NCI-H2107 treated with DMSO at 0.1 percent for 48 hours (cell line): Measurements from ENCODE around the gene BTBD9.
"Not testable (repeated sequence)": the region's sequence is repeated elsewhere in the genome, so short reads cannot be mapped to it uniquely, and the experiment has no call there.

Source experiments
- DNase-seq: peaks from one replicate; lab custom pipeline; 2025; ENCODE audit not compliant: unreplicated experiment; lab: John Stamatoyannopoulos, UW

BTBD9 gene

GRCh38 chr6:38350942-38351341 lies 288.8 kb downstream of the BTBD9 start:
- no peak for DNase-seq

- no peak for DNase-seq
Observed at GRCh38 chr6:38350220-38350619, 289.5 kb downstream of the BTBD9 start.

GRCh38 chr6:38349795-38350194 lies 289.9 kb downstream of the BTBD9 start:
- DNase-seq, result no peak

- no peak for DNase-seq
Observed at GRCh38 chr6:38349221-38349620, 290.5 kb downstream of the BTBD9 start.

DNA sequence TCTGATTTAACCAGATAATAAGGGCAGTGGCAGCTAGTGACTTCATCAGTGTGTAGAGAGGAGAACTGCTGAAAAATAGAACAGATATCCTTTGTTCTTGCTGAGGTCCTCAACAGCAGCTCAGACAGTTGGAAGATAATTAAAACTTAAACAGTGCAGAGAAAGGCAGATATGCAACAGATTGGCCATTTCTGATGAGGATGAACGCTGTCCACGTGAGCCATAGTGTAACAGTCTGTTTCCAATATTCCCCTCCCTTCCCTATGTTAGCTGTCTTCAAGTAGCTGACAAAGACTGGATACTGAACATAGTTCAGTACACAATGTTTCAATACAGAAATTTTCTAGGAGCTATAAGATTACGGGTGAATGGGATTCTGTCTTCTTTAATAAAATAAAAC lies 291.4 kb downstream of the BTBD9 start:
- DNase-seq, result no peak

GRCh38 chr6:38347829-38348228 lies 291.9 kb downstream of the BTBD9 start:
- DNase-seq, result not testable (repeated sequence)

- peak; percentile 9 for DNase-seq
Observed at GRCh38 chr6:38346291-38347079, 293.2 kb downstream of the BTBD9 start.

- DNase-seq, result no peak
Observed at GRCh38 chr6:38345586-38345985, 294.1 kb downstream of the BTBD9 start.

DNA sequence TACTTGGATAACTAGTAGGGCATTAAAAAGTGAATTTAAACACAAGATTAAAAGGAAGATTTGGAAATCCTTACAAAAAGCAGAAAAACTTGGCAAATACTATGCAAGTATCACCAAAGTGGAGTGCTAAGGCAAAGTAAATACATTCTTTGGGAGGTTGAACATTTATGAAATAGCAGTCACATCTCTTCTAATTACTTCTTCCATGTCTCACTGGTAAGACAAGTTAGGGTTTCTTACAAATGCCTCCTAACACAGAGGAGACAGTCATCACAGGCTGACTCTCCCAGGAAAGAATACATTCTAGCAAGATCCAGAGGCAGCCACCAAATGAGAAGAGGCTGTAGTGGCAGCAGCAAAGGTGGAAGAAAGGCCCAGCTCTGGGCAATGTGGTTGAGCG lies 298.2 kb downstream of the BTBD9 start:
- DNase-seq, result no peak

DNA sequence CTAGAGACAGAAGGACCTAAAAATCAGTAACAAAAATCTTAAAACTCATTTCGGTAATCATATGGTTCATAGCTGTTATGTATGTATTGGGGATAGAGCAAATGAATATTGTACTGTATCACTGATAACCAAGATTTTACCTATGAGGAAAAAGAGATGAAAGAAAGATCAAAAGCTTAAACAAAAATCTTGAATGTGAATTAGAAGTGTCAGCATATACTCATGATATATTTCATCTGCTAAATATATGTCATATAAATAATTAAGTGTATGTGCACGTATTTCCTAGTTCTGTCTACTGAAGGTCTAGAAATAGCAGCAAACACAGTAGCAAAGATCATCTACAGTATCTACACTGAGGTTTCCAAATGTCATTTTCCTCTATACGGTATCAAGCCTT lies 299.8 kb downstream of the BTBD9 start:
- no peak for DNase-seq

DNA sequence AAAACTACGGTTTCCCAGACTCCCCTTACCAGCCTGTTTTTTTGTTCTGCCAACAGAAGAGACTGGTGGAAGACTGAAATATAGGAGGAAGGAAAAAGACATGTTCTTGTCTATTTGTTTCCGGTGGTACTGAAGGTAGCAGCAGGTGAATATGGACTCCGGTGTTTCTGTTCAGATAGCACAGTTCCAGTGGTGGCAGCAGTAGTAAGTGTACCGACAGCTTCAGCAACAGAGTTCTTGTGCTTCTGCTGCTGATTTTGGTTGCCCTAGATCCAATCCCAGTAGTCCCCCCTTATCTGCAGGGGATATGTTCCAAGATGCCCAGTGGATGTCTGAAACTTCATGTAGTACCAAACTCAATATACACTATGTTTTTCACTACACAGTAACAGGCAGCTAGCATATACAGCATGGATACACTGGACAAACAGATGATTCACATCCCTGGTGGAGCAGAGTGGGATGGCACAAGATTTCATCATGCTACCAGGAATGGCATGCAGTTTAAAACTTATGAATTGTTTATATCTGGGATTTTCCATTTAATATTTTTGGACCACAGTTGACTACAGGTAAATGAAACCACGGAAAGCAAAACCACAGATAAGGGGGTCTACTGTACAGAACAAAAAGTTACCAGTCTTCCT lies 301.8 kb downstream of the BTBD9 start:
- no peak for DNase-seq

GRCh38 chr6:38336922-38337321 lies 302.8 kb downstream of the BTBD9 start:
- no peak for DNase-seq

- no peak for DNase-seq
Observed at GRCh38 chr6:38326837-38327236, 312.9 kb downstream of the BTBD9 start.

- no peak for DNase-seq
Observed at GRCh38 chr6:38323216-38323615, 316.5 kb downstream of the BTBD9 start.

- DNase-seq, result no peak
Observed at GRCh38 chr6:38322138-38322537, 317.6 kb downstream of the BTBD9 start.

GRCh38 chr6:38320843-38321242 lies 318.9 kb downstream of the BTBD9 start:
- no peak for DNase-seq

GRCh38 chr6:38320358-38320757 lies 319.4 kb downstream of the BTBD9 start:
- no peak for DNase-seq

GRCh38 chr6:38319256-38320212 lies 320.2 kb downstream of the BTBD9 start:
- DNase-seq, result no peak

GRCh38 chr6:38316099-38316868 lies 323.4 kb downstream of the BTBD9 start:
- DNase-seq, result no peak

- no peak for DNase-seq
Observed at GRCh38 chr6:38311201-38311600, 328.5 kb downstream of the BTBD9 start.

GRCh38 chr6:38310061-38310460 lies 329.7 kb downstream of the BTBD9 start:
- no peak for DNase-seq
